Large intestine (tissue), 3 donors: ENCODE results near the gene TRIO. TPM values are rescaled to one million over a fixed set of nuclear protein-coding genes. Genes with fewer than 3 reads are reported as not detected.

ENCODE experiments used
- DNase-seq, 2 donors: peaks; one replicate each; pipeline versions ENCODE4 v3.0.0 to v3.0.0-alpha.2; 2013
- H3K27ac ChIP-seq: one replicate; pipeline ENCODE4 v1.5.1; 2013; ENCODE audit warnings: low read length
- H3K27me3 ChIP-seq: 2 replicates; pipeline ENCODE4 v1.6.1; 2013; ENCODE audit warnings: low read length; ENCODE audit not compliant: control insufficient read depth, insufficient read depth
- H3K36me3 ChIP-seq: 2 replicates; pipeline ENCODE4 v1.6.1; 2013; ENCODE audit warnings: low read length; ENCODE audit not compliant: control insufficient read depth, insufficient read depth
- H3K4me1 ChIP-seq: one replicate; pipeline ENCODE4 v1.6.1; 2013; ENCODE audit warnings: low read length; ENCODE audit not compliant: control insufficient read depth, insufficient read depth
- H3K4me3 ChIP-seq: one replicate; pipeline ENCODE4 v1.5.1; 2013; ENCODE audit warnings: low read length
- H3K9me3 ChIP-seq: one replicate; pipeline ENCODE4 v1.6.1; 2013; ENCODE audit warnings: mild to moderate bottlenecking, low read depth, low read length, moderate library complexity; ENCODE audit not compliant: control insufficient read depth
- WGBS: methylation state at CpG from one replicate; pipeline ENCODE4 v1.1.5; 2013; ENCODE audit warnings: low lambda C conversion rate; ENCODE audit not compliant: insufficient coverage; 5-methylcytosine and 5-hydroxymethylcytosine counted together
- polyA plus RNA-seq: library from polyadenylated mRNA; unstranded; fragments of 120-200 nt; gene quantifications from one replicate; pipeline ENCODE4 v1.2.1, GENCODE V29; 2013

The TRIO gene
- polyA plus RNA-seq, 1 donor = 66.6 TPM

DNA sequence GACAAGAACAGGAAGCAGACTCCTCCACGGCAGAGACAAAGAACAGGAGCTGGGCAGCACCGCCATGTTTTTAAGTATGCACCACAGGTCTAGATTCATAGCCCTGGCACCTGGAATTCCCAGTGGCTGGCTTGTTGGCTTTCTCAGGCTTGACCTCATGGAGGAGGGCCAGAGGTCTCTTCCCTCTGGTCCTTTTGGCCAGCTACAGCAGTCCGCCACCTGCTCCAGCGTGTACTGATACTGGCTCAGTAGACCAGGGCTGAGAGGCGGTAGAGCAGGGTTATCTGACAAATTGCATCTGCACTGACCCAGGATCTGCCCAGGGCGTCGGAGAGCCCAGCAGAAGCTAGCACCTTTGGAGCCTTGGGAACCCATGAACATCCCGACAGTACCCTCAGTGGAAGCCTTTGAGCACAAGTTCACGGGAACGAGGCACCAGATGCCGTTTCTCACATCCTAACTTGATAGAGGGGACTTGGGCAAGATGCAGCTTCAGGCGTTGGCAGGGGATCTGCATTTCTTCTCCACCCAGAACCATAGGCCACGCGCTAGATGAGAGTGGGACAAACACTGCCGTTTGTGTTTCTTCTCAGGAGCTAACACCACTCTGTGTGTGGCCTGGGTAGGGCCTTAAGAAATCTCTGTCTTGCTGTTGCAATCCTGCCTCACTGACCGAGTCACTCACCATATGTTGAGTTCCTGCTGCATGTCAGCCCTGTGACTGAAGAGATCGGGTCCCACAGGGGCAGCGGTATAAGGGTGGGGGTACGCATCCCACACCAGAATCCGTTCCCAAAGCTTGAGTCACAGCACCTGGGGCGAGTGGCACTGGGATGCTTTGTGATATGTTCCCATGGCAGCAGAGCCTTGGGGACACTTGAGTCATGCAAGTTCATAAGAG is 348.1 kb downstream of the TRIO start:
- peaks cover 4% of the 10 kb centered on the region for H3K9me3 ChIP-seq
- no peak overlapping the region for H3K4me3 ChIP-seq
- H3K27me3 ChIP-seq = no peaks in the 10 kb centered on the region
- H3K4me1 ChIP-seq = no peaks in the 10 kb centered on the region
- DNase-seq = no peak
- 100% methylated on average over 2 of the region's 21 CpGs for WGBS
- peaks cover 80% of the 10 kb centered on the region for H3K36me3 ChIP-seq
- H3K27ac ChIP-seq = no peak overlapping the region

DNA sequence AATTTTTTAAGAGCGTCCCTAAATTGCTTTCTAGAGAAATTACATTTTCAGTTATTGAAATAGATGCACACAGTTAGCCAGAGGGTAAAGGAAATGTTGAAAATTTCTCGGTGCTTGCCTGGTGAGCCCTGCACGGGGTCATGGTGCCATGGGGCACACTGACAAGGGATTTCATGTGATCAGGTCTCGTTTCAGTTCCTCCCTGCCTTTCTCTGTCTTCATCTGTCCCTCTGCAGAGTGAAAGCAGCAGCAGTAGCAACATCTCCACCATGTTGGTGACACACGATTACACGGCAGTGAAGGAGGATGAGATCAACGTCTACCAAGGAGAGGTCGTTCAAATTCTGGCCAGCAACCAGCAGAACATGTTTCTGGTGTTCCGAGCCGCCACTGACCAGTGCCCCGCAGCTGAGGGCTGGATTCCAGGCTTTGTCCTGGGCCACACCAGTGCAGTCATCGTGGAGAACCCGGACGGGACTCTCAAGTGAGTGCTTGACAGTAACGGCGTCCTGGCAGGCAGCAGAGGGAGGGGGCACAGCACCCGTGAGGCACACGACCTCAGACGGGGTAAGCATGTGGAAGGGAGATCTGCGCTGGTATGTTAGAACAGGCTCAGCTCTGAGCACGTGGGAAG is 349.3 kb downstream of the TRIO start:
- Histone ChIP-seq H3K27me3 (no peaks in the 10 kb centered on the region), H3K4me3 (no peak overlapping the region), H3K4me1 (no peaks in the 10 kb centered on the region), H3K36me3 (peaks cover 82% of the 10 kb centered on the region), H3K27ac (no peak overlapping the region), H3K9me3 (peaks cover 4% of the 10 kb centered on the region)
- no peak for DNase-seq
- no CpG with 5 or more reads among the region's 21 CpGs for WGBS

- Histone ChIP-seq H3K27me3 (no peaks in the 10 kb centered on the region), H3K4me3 (no peak overlapping the region), H3K9me3 (no peaks in the 10 kb centered on the region), H3K27ac (no peak overlapping the region), H3K4me1 (no peaks in the 10 kb centered on the region), H3K36me3 (peaks cover 85% of the 10 kb centered on the region)
- WGBS = no CpG with 5 or more reads among the region's 5 CpGs
- no peak for DNase-seq
Observed at GRCh38 chr5:14495301-14495700, 352.2 kb downstream of the TRIO start.

DNA sequence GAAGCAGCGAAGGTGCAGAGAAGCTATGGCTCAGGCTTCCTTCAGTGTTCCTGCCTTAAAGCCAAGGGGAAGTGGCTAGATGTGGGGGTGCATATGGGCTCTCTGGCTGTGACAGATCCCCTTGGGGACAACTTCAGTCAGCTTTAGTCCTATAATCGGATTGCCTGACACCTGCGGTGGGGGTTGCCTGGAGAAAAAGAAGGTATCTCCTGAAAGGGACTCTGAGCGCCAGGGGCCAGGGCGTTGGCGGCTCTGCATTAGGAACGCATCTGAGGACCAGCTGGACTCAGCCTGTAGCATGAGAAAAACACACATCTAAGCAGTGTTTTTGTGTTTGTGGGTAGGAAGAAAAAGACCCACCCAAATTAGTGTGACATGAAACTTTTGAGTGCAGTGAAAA is 354.2 kb downstream of the TRIO start:
- Histone ChIP-seq H3K36me3 (peaks cover 77% of the 10 kb centered on the region), H3K4me3 (no peak overlapping the region), H3K27ac (no peak overlapping the region), H3K27me3 (no peaks in the 10 kb centered on the region), H3K4me1 (no peaks in the 10 kb centered on the region), H3K9me3 (no peaks in the 10 kb centered on the region)
- WGBS = no CpG with 5 or more reads among the region's 7 CpGs
- DNase-seq = no peak

- H3K36me3 ChIP-seq = peaks cover 88% of the 10 kb centered on the region
Observed at GRCh38 chr5:14501353-14502293, 358.5 kb downstream of the TRIO start.

GRCh38 chr5:14502294-14502690 is 359.1 kb downstream of the TRIO start:
- no CpG with 5 or more reads among the region's 10 CpGs for WGBS
- no peaks in the 10 kb centered on the region for H3K9me3 ChIP-seq
- no peaks in the 10 kb centered on the region for H3K4me1 ChIP-seq
- peaks cover 86% of the 10 kb centered on the region for H3K36me3 ChIP-seq
- H3K27ac ChIP-seq = no peak overlapping the region
- no peaks in the 10 kb centered on the region for H3K27me3 ChIP-seq
- H3K4me3 ChIP-seq = no peak overlapping the region
- DNase-seq = no peak

More at GRCh38 chr5:14501353-14502293, 358.5 kb downstream of the TRIO start:
- no peaks in the 10 kb centered on the region for H3K4me1 ChIP-seq
- DNase-seq = no peak
- no peak overlapping the region for H3K4me3 ChIP-seq
- H3K9me3 ChIP-seq = no peaks in the 10 kb centered on the region
- H3K27me3 ChIP-seq = no peaks in the 10 kb centered on the region
- 87% methylated on average over 3 of the region's 18 CpGs for WGBS
- no peak overlapping the region for H3K27ac ChIP-seq

DNA sequence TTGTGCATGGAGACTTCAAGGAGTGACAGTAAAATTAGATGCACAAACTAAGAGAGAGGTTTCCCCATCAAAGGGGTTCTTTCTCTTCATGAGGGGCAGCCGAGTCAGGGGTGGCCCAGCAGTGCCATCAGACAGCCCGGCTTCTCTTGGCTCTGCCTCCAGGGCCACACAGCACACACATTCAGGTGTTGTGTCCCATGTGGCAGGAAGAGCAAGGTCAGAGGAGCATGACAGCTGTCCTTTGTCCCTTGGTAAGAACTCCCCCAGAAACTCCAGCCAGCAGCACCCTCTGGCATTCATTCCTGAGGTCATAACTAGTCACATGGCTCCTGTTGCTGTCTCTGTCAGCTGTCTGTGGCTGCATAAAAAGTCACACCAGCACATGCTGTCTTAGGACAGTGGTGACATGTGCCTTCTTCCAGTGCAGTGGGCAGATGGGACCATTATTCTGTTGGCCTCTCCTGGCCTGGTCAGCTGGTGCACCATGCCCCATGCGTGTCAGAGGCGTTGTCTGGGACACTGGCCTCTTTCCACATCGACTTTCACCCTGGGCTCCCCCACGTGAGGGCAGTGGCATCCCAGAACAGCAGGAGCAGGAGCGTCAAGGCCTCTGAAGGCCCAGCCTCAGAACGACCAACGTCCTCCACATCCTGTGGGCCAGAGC is 360.0 kb downstream of the TRIO start:
- no peak for DNase-seq
- H3K4me3 ChIP-seq = no peak overlapping the region
- H3K36me3 ChIP-seq = peaks cover 86% of the 10 kb centered on the region
- no CpG with 5 or more reads among the region's 9 CpGs for WGBS
- no peaks in the 10 kb centered on the region for H3K27me3 ChIP-seq
- H3K4me1 ChIP-seq = no peaks in the 10 kb centered on the region
- no peak overlapping the region for H3K27ac ChIP-seq
- peaks cover 2% of the 10 kb centered on the region for H3K9me3 ChIP-seq

DNA sequence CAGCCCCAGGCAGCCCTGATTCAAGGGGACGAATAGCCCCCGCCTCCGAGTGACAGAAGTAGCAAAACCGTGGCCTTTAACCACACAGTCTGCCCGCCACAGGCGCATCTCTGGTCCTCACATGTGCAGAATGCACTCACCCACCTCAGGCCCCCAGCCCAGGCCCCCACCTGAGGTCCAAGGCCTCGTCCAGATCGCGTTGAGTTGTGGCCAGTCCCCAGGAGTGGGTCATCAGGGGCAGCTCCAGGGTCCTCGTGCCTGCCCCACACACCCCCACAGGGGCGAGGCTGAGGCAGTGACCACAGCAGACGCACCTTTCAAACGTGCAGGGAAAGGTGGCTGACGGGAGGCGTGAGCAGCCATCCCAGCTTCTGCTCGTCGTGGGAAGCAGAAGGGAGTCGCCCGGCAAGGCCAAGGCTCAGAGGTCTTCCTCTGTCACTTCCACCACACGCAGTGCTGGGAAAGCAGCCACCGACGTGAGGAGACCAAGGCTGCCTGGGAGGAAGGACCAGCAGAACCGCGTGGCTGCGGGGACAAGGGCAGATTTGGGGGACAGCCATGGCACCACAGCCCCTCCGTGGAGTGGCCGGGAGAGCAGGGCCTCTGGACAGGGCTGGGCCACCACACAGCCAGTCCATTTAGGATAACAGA is 360.7 kb downstream of the TRIO start:
- no peak for DNase-seq
- Histone ChIP-seq H3K27ac (no peak overlapping the region), H3K9me3 (peaks cover 3% of the 10 kb centered on the region), H3K36me3 (peaks cover 86% of the 10 kb centered on the region), H3K27me3 (no peaks in the 10 kb centered on the region), H3K4me3 (no peak overlapping the region), H3K4me1 (no peaks in the 10 kb centered on the region)
- WGBS = no CpG with 5 or more reads among the region's 27 CpGs

DNA sequence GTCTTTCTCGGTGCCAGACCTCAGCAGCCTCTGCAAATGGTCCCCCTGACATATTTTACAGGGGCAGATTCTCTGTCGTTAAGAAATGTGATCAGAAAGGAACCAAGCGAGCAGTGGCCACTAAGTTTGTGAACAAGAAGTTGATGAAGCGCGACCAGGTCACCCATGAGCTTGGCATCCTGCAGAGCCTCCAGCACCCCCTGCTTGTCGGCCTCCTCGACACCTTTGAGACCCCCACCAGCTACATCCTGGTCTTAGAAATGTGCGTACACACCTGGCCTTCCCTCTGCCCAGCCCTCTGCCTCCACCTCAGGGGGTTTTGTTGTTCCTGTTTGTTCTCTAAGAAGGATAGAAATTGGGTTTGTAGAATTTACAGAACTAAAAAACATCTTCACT is 361.2 kb downstream of the TRIO start:
- no peaks in the 10 kb centered on the region for H3K27me3 ChIP-seq
- no peak overlapping the region for H3K27ac ChIP-seq
- no CpG with 5 or more reads among the region's 8 CpGs for WGBS
- H3K4me1 ChIP-seq = no peaks in the 10 kb centered on the region
- no peak overlapping the region for H3K4me3 ChIP-seq
- peaks cover 3% of the 10 kb centered on the region for H3K9me3 ChIP-seq
- H3K36me3 ChIP-seq = peaks cover 81% of the 10 kb centered on the region
- no peak for DNase-seq
